ENCODE data around the gene DDR2. TPM values are rescaled to one million over a fixed set of nuclear protein-coding genes. Genes with fewer than 3 reads are reported as not detected.
"Not testable (repeated sequence)": the region's sequence is repeated elsewhere in the genome, so short reads cannot be mapped to it uniquely, and the experiment has no call there.

DDR2 gene
- total RNA-seq, 1 donor from 2014 or later, result 1.1 TPM

GRCh38 chr1:162794284-162794683 lies 162.0 kb downstream of the DDR2 start:
- intact Hi-C loops (cut with micrococcal nuclease), result loop anchor here (10.0 kb wide), 1 partner anchor 179 kb away; no protein-coding TSS in a partner anchor

GRCh38 chr1:162796617-162797279 lies 164.5 kb downstream of the DDR2 start:
- H3K4me1 Mint-ChIP-seq (ENCODE audit: low read depth), result peaks cover 14% of the 10 kb centered on the region
- intact Hi-C loops (cut with micrococcal nuclease), result loop anchor here (10.0 kb wide), 1 partner anchor 182 kb away; no protein-coding TSS in a partner anchor
- peak overlapping the region; percentile 36 for H3K27ac Mint-ChIP-seq
- not testable (repeated sequence) for DNase-seq (ENCODE audit: low spot score); H3K9me3 Mint-ChIP-seq; H3K4me3 Mint-ChIP-seq (ENCODE audit: low read depth); H3K27me3 Mint-ChIP-seq (ENCODE audit: low read depth)
- peaks cover 65% of the 10 kb centered on the region for H3K36me3 Mint-ChIP-seq (ENCODE audit: low read depth)

More at GRCh38 chr1:162794284-162794683, 162.0 kb downstream of the DDR2 start:
- peaks cover 18% of the 10 kb centered on the region for H3K4me1 Mint-ChIP-seq (ENCODE audit: low read depth)
- not testable (repeated sequence) for H3K27ac Mint-ChIP-seq; H3K4me3 Mint-ChIP-seq (ENCODE audit: low read depth); H3K27me3 Mint-ChIP-seq (ENCODE audit: low read depth); DNase-seq (ENCODE audit: low spot score); H3K9me3 Mint-ChIP-seq
- H3K36me3 Mint-ChIP-seq (ENCODE audit: low read depth), result peaks cover 43% of the 10 kb centered on the region

- DNase-seq (ENCODE audit: low spot score); H3K27ac Mint-ChIP-seq; H3K9me3 Mint-ChIP-seq; H3K27me3 Mint-ChIP-seq (ENCODE audit: low read depth); H3K4me1 Mint-ChIP-seq (ENCODE audit: low read depth); H3K4me3 Mint-ChIP-seq (ENCODE audit: low read depth): not testable (repeated sequence)
- H3K36me3 Mint-ChIP-seq (ENCODE audit: low read depth), result peaks cover 76% of the 10 kb centered on the region
- intact Hi-C loops (cut with micrococcal nuclease), result loop anchor here (10.0 kb wide), 1 partner anchor 185 kb away; no protein-coding TSS in a partner anchor
Observed at GRCh38 chr1:162799995-162800830, 167.9 kb downstream of the DDR2 start.

- intact Hi-C loops (cut with micrococcal nuclease); H3K9me3 Mint-ChIP-seq; H3K4me3 Mint-ChIP-seq (ENCODE audit: low read depth); H3K4me1 Mint-ChIP-seq (ENCODE audit: low read depth); H3K27me3 Mint-ChIP-seq (ENCODE audit: low read depth); H3K27ac Mint-ChIP-seq; DNase-seq (ENCODE audit: low spot score): not testable (repeated sequence)
- peaks cover 78% of the 10 kb centered on the region for H3K36me3 Mint-ChIP-seq (ENCODE audit: low read depth)
Observed at GRCh38 chr1:162807503-162807902, 175.2 kb downstream of the DDR2 start.

GRCh38 chr1:162812357-162812756 lies 180.1 kb downstream of the DDR2 start:
- H3K36me3 Mint-ChIP-seq (ENCODE audit: low read depth), result peaks cover 41% of the 10 kb centered on the region
- intact Hi-C loops (cut with micrococcal nuclease), result not testable (repeated sequence)

GRCh38 chr1:162818136-162818535 lies 185.9 kb downstream of the DDR2 start:
- H3K4me1 Mint-ChIP-seq (ENCODE audit: low read depth), result peaks cover 15% of the 10 kb centered on the region
- H3K27me3 Mint-ChIP-seq (ENCODE audit: low read depth), result peaks cover 11% of the 10 kb centered on the region
- intact Hi-C loops (cut with micrococcal nuclease), result not testable (repeated sequence)

More at GRCh38 chr1:162812357-162812756, 180.1 kb downstream of the DDR2 start:
- not testable (repeated sequence) for DNase-seq (ENCODE audit: low spot score); H3K27me3 Mint-ChIP-seq (ENCODE audit: low read depth); H3K4me1 Mint-ChIP-seq (ENCODE audit: low read depth); H3K4me3 Mint-ChIP-seq (ENCODE audit: low read depth); H3K27ac Mint-ChIP-seq; H3K9me3 Mint-ChIP-seq

GRCh38 chr1:162818666-162819065 lies 186.4 kb downstream of the DDR2 start:
- DNase-seq (ENCODE audit: low spot score); H3K27ac Mint-ChIP-seq; H3K4me3 Mint-ChIP-seq (ENCODE audit: low read depth); intact Hi-C loops (cut with micrococcal nuclease); H3K9me3 Mint-ChIP-seq; H3K36me3 Mint-ChIP-seq (ENCODE audit: low read depth): not testable (repeated sequence)
- Mint-ChIP-seq H3K4me1 (ENCODE audit: low read depth) (peaks cover 19% of the 10 kb centered on the region), H3K27me3 (ENCODE audit: low read depth) (peaks cover 11% of the 10 kb centered on the region)

More at GRCh38 chr1:162818136-162818535, 185.9 kb downstream of the DDR2 start:
- not testable (repeated sequence) for H3K27ac Mint-ChIP-seq; H3K36me3 Mint-ChIP-seq (ENCODE audit: low read depth); DNase-seq (ENCODE audit: low spot score); H3K9me3 Mint-ChIP-seq; H3K4me3 Mint-ChIP-seq (ENCODE audit: low read depth)

- no peak overlapping the region for H3K27ac Mint-ChIP-seq
- peaks cover 21% of the 10 kb centered on the region for H3K4me1 Mint-ChIP-seq (ENCODE audit: low read depth)
- intact Hi-C loops (cut with micrococcal nuclease), result loop anchor here (1.0 kb wide), 1 partner anchor 13 kb away; no protein-coding TSS in a partner anchor
- H3K27me3 Mint-ChIP-seq (ENCODE audit: low read depth), result peaks cover 29% of the 10 kb centered on the region
- DNase-seq (ENCODE audit: low spot score), result no peak
- peak overlapping the region; percentile 66 for H3K4me3 Mint-ChIP-seq (ENCODE audit: low read depth)
- H3K9me3 Mint-ChIP-seq, result no peaks in the 10 kb centered on the region
- H3K36me3 Mint-ChIP-seq (ENCODE audit: low read depth), result no peaks in the 10 kb centered on the region
Observed at GRCh38 chr1:162822391-162823200, 190.3 kb downstream of the DDR2 start.

GRCh38 chr1:162823231-162823630 lies 191.0 kb downstream of the DDR2 start:
- H3K9me3 Mint-ChIP-seq, result no peaks in the 10 kb centered on the region
- H3K4me3 Mint-ChIP-seq (ENCODE audit: low read depth), result peak overlapping the region; percentile 58
- intact Hi-C loops (cut with micrococcal nuclease), result loop anchor here (1.0 kb wide), 1 partner anchor 12 kb away; no protein-coding TSS in a partner anchor
- H3K27me3 Mint-ChIP-seq (ENCODE audit: low read depth), result peaks cover 33% of the 10 kb centered on the region
- no peak for DNase-seq (ENCODE audit: low spot score)
- H3K4me1 Mint-ChIP-seq (ENCODE audit: low read depth), result peaks cover 21% of the 10 kb centered on the region
- no peak overlapping the region for H3K27ac Mint-ChIP-seq
- H3K36me3 Mint-ChIP-seq (ENCODE audit: low read depth), result no peaks in the 10 kb centered on the region

GRCh38 chr1:162823771-162824525 lies 191.7 kb downstream of the DDR2 start:
- no peak for DNase-seq (ENCODE audit: low spot score)
- no peaks in the 10 kb centered on the region for H3K9me3 Mint-ChIP-seq
- H3K4me1 Mint-ChIP-seq (ENCODE audit: low read depth), result peaks cover 21% of the 10 kb centered on the region
- H3K27ac Mint-ChIP-seq, result no peak overlapping the region
- H3K27me3 Mint-ChIP-seq (ENCODE audit: low read depth), result peaks cover 38% of the 10 kb centered on the region
- intact Hi-C loops (cut with micrococcal nuclease), result loop anchor here (1.0 kb wide), 1 partner anchor 11 kb away; no protein-coding TSS in a partner anchor
- H3K4me3 Mint-ChIP-seq (ENCODE audit: low read depth), result no peak overlapping the region
- H3K36me3 Mint-ChIP-seq (ENCODE audit: low read depth), result no peaks in the 10 kb centered on the region

GRCh38 chr1:162829268-162829667 lies 197.0 kb downstream of the DDR2 start:
- H3K9me3 Mint-ChIP-seq, result no peaks in the 10 kb centered on the region
- peaks cover 7% of the 10 kb centered on the region for H3K4me1 Mint-ChIP-seq (ENCODE audit: low read depth)
- intact Hi-C loops (cut with micrococcal nuclease), result no loop called here
- H3K27ac Mint-ChIP-seq, result no peak overlapping the region
- peaks cover 2% of the 10 kb centered on the region for H3K36me3 Mint-ChIP-seq (ENCODE audit: low read depth)
- peaks cover 41% of the 10 kb centered on the region for H3K27me3 Mint-ChIP-seq (ENCODE audit: low read depth)
- DNase-seq (ENCODE audit: low spot score), result no peak
- no peak overlapping the region for H3K4me3 Mint-ChIP-seq (ENCODE audit: low read depth)

- peaks cover 21% of the 10 kb centered on the region for H3K4me1 Mint-ChIP-seq (ENCODE audit: low read depth)
Observed at GRCh38 chr1:162832470-162832869, 200.2 kb downstream of the DDR2 start.

More at GRCh38 chr1:162832470-162832869, 200.2 kb downstream of the DDR2 start:
- Mint-ChIP-seq H3K4me3 (ENCODE audit: low read depth) (no peak overlapping the region), H3K27ac (no peak overlapping the region), H3K36me3 (ENCODE audit: low read depth) (peaks cover 6% of the 10 kb centered on the region), H3K9me3 (peaks cover 17% of the 10 kb centered on the region), H3K27me3 (ENCODE audit: low read depth) (peaks cover 26% of the 10 kb centered on the region)
- DNase-seq (ENCODE audit: low spot score), result no peak
- intact Hi-C loops (cut with micrococcal nuclease), result no loop called here
